GM23338 (cell line): Measurements from ENCODE around the gene STX10.

ENCODE experiments used
- CTCF ChIP-seq, 2 experiments: fragments of 200-600 bp in 1 of 2; sonication (generic) in 1 of 2; conservative IDR thresholded peaks; 2 replicates each; pipeline versions ENCODE4 v1.5.1 to v1.6.1; 2016 to 2017; ENCODE audit warnings: antibody characterized with exemption in 2 of 2, low read depth in 2 of 2, mild to moderate bottlenecking in 2 of 2, moderate library complexity in 1 of 2
- EZH2 ChIP-seq: fragments of 200-600 bp; sonication (generic); IDR thresholded peaks from one replicate; pipeline ENCODE4 v1.8.0; 2017; ENCODE audit warnings: antibody characterized with exemption, mild to moderate bottlenecking, low read depth; ENCODE audit not compliant: unreplicated experiment
- EZH2phosphoT487 ChIP-seq: fragments of 200-600 bp; sonication (generic); IDR thresholded peaks from one replicate; pipeline ENCODE4 v1.8.1; 2018; ENCODE audit warnings: antibody characterized with exemption; ENCODE audit not compliant: unreplicated experiment
- POLR2AphosphoS5 ChIP-seq: IDR thresholded peaks from 2 replicates; pipeline ENCODE4 v1.6.1; 2016; ENCODE audit warnings: antibody characterized with exemption, low read depth
- REST ChIP-seq: IDR thresholded peaks from one replicate; pipeline ENCODE4 v1.6.1; 2018; ENCODE audit warnings: antibody characterized with exemption; ENCODE audit not compliant: unreplicated experiment
- STAT1 ChIP-seq: IDR thresholded peaks from one replicate; pipeline ENCODE4 v1.6.1; 2016; ENCODE audit warnings: antibody characterized with exemption; ENCODE audit not compliant: unreplicated experiment

DNA sequence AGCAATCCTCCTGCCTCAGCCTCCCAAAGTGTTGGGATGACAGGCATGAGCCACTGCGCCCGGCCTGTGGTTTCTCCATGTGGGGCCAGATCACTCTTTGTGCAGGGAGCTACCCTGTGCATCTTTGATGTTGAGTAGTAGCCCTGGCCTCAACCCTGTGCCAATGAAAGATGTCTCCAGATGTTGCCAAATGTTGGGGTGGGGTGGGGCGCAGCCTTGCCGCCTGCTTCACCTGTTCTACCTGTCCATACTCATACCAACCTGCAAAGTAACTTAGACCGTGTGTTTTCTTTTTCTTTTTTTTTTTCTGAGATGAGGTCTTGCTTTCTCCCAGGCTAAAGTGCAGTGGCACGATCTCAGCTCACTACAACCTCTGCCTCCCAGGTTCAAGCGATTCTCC lies 21.0 kb upstream of the STX10 start:
- TF ChIP-seq CTCF (conservative IDR thresholded peaks at IDR 0.05; ENCODE audit: low read depth in 2 of 2) (no peak), REST (no peak), POLR2AphosphoS5 (no peak), EZH2 (no peak), EZH2phosphoT487 (no peak), STAT1 (no peak)
